MM.1S (cell line): ENCODE measurements around the gene SMOC2.

ENCODE experiments used
- EZH2 ChIP-seq: fragments of 300-600 bp; sonication (generic); optimal IDR thresholded peaks from 2 replicates; pipeline ENCODE3; 2017; ENCODE audit warnings: low read depth, mild to moderate bottlenecking, antibody characterized with exemption, low read length, mixed read lengths
- EZH2phosphoT487 ChIP-seq: fragments of 300-600 bp; sonication (generic); IDR thresholded peaks from 2 replicates; pipeline ENCODE4 v1.6.1; 2018; ENCODE audit warnings: antibody characterized with exemption, low read length
- TF ChIP-seq, protein P1 (sequence below): fragments of 300-600 bp; sonication (generic); IDR thresholded peaks from 2 replicates; pipeline ENCODE4 v1.5.1; 2016; ENCODE audit warnings: antibody characterized with exemption, low read length, mixed read lengths

DNA sequence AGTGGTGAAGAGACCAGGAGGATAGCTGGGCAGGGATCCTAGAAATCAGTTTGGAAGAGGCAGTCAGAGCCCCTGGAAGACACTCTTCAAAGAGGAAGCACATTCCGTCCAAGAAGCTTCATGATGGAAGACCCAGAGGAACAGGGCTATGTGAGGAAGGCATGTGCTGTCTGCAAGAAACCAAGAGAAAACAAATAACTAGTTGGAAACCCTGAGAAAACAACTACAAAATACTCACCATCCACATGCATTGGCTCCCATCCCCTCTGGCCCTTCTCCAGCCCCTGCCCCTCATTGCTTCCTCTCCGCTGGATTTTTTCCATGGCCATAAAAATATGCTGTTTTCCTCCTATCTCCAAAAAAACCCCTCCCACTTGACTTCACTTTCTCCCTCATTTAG, 40.9 kb upstream of the SMOC2 start:
- TF ChIP-seq, protein P1, sequence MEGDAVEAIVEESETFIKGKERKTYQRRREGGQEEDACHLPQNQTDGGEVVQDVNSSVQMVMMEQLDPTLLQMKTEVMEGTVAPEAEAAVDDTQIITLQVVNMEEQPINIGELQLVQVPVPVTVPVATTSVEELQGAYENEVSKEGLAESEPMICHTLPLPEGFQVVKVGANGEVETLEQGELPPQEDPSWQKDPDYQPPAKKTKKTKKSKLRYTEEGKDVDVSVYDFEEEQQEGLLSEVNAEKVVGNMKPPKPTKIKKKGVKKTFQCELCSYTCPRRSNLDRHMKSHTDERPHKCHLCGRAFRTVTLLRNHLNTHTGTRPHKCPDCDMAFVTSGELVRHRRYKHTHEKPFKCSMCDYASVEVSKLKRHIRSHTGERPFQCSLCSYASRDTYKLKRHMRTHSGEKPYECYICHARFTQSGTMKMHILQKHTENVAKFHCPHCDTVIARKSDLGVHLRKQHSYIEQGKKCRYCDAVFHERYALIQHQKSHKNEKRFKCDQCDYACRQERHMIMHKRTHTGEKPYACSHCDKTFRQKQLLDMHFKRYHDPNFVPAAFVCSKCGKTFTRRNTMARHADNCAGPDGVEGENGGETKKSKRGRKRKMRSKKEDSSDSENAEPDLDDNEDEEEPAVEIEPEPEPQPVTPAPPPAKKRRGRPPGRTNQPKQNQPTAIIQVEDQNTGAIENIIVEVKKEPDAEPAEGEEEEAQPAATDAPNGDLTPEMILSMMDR, result no peak
- TF ChIP-seq EZH2, result no peak
- no peak for TF ChIP-seq EZH2phosphoT487
